WI38 (cell line): ENCODE data around the gene ROCK2.

Source experiments
- H3K4me3 ChIP-seq: 2 replicates; pipeline ENCODE4 v1.5.1; 2011; ENCODE audit warnings: low read depth, mild to moderate bottlenecking, control low read depth, low read length
- CTCF ChIP-seq: IDR thresholded peaks from 2 replicates; pipeline ENCODE4 v1.5.1; 2012; ENCODE audit warnings: low read depth, mild to moderate bottlenecking, control low read depth, low read length

ROCK2 gene

GRCh38 chr2:11281186-11281585 lies 63.2 kb downstream of the ROCK2 start:
- H3K4me3 ChIP-seq, result no peak overlapping the region
- TF ChIP-seq CTCF, result no peak

GRCh38 chr2:11280713-11281112 lies 63.7 kb downstream of the ROCK2 start:
- H3K4me3 ChIP-seq, result no peak overlapping the region
- no peak for TF ChIP-seq CTCF

GRCh38 chr2:11279398-11279797 lies 65.0 kb downstream of the ROCK2 start:
- no peak overlapping the region for H3K4me3 ChIP-seq
- TF ChIP-seq CTCF, result no peak

DNA sequence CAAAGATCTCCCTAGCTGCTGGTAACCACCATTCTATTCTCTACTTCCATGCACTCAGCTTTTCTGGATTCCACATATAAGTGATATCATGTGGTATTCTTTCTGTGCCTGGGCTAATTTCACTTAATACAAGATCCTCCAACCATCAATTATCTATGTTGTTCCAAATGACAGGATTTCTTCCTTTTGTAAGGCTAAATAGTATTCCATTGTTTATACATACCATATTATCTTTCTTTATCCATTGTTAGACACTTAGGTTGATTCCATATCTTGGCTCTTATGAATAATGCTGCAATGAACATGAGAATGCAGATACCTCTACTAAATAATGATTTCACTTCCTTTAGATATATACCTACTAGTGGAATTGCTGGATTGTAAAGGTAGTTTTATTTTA lies 66.2 kb downstream of the ROCK2 start:
- no peak for TF ChIP-seq CTCF
- H3K4me3 ChIP-seq, result no peak overlapping the region

DNA sequence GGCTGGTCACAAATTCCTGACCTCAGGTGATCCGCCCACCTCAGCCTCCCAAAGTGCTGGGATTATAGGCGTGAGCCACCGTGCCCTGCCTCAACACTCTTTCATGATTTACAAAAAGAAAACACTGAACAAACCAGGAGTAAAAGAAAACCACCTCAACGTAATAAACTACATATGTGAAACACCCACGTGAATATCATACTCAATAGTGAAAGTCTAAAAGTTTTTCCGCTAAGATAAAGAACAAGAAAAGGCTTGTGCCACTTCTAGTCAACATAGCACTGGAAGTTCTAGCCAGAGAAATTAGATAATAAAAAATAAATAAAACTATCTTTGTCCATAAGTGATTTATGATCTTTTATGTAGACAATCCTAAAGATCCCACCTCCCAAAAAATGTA lies 68.5 kb downstream of the ROCK2 start:
- TF ChIP-seq CTCF, result no peak
- H3K4me3 ChIP-seq, result no peak overlapping the region

- no peak overlapping the region for H3K4me3 ChIP-seq
- no peak for TF ChIP-seq CTCF
Observed at GRCh38 chr2:11270891-11271290, 73.5 kb downstream of the ROCK2 start.

- no peak overlapping the region for H3K4me3 ChIP-seq
- TF ChIP-seq CTCF, result no peak
Observed at GRCh38 chr2:11267931-11268330, 76.5 kb downstream of the ROCK2 start.

- TF ChIP-seq CTCF, result no peak
- no peak overlapping the region for H3K4me3 ChIP-seq
Observed at GRCh38 chr2:11264818-11265217, 79.6 kb downstream of the ROCK2 start.
